Embryonic facial prominence (tissue), 1 donor: Measurements from ENCODE around the gene CSPG4.
"Not testable (repeated sequence)": the region's sequence is repeated elsewhere in the genome, so short reads cannot be mapped to it uniquely, and the experiment has no call there.

ENCODE experiments used
- DNase-seq: peaks from one replicate; pipeline ENCODE4 v3.0.0-alpha.2; 2016; ENCODE audit errors: extremely low spot score

Gene CSPG4

DNA sequence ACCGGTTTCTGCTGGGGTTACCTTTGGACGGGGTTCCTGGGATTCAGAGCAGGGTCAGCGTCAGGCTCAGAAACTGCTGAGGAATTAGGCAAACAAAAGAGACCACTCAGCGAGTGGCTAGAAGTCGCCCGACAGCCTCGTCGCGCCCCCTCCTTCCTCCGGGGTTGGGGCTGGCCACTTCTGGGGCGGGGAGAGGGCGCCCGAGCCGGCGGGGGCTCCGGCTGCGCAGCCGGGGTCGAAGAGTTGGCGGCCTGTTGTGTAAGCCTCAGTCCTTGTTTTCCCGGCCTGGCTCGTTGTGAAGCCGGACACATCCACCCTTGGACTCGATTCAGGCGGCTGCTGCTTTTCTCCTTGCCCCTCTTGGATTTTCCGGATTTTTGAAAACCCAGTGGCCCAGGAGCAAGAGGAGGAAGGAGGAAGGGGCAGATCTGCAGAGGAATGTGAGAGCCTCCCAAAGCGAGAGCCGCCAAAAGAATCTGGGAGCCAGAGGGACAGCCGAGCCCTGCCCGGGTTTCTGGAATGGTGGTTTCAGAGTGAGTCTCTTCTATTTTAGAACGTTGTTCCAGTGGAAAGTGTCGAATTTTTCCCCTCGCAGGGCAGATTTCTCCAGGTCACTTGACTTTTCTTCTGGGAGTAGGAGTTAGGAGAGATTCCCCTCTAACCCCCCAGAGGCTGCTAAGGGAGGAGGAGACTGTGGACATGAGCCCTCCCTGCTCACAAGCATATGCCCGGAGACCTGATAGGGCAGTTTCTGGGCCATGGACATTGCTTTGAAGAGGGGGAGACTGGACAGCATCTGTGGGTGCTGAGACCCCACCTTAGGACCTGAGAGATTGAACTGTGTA lies 64.3 kb downstream of the CSPG4 start:
- DNase-seq: no peak

DNA sequence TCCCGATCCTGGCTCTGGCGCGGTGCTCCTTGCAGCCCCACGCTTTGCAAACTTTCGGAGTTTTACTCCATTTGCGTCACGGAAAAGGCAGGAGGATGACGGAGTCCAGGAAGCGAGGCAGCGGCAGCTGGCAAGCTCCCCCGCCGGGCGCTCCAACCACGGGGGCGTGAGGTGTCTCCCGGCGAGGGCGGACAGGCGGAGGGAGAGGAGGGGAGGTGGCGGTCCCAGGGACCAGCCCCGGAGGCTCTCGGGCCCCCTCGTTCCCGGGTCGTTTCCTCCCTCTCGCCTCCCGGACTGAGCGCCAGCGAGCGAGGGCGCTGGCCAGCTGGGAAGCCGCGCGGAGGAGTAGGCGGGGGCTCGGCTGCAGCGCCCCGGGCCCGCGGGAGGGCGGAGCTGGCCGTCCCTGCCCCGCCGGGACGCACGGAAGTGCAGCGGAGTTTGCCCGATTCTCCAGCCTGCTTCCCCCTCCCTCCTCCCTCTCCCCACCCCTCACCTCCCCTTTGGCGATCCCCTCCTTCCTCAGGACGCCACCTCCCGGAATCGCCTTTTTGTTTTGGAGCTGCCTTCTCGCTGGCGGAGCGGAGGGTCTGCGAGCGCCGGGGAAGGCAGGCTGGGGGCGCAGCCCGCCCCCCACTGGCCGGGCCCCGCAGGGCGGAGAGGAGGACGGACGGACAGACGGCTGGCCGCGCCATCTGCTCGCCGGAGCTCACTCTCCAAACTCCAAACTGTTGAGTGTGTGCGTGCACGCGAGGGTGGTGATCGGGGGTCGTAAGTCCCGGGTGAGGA lies 65.1 kb downstream of the CSPG4 start, which contains the start of gene SNX33:
Gene SNX33 (plus strand): TSS at position 543 of the 786 bp plus-strand sequence. CDS start 1,191 bp downstream, outside the sequence.
- peak; percentile 74 for DNase-seq

- DNase-seq: no peak
These were observed 65.7 kb downstream of the CSPG4 start for GRCh38 chr15:75646944-75647364.

DNA sequence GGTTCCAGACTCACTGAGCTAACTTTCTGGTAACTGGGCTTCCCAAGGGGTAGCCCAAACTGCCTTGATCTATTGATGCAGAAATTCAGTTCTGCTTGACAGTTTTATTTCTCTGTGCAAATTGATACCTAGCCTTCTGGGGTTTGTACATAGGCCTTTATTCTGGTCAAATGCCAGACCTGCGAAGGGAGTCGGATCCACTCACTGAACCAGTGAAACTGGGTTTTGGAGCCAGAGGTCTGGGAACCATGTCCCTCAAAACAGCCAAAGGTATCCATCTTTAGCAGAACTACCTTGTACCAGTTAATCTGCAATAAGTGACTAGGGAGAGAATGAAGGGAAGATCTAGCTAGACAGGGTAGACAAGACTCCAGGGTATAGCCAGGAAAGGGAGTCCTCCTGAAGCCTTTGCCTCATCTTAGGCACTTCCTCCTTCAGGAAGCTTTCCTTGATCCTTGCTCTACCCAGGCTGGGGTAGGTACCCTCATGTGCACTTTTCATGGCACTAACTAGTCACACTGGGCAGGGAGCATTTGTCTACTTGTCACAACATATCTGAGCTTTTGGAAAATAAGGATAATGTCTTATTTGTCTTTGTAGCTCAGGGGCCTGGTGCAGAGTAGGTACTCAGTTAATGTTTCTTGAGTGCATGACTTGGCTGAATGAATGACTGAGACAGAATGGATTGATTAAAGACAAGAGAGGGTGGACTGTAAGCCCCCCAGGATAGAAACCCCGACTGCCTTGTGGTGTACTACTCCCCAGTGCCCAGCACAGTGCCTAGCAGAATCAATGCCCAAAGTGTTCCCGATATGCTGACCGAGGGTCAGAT lies 66.3 kb downstream of the CSPG4 start:
- no peak for DNase-seq

DNA sequence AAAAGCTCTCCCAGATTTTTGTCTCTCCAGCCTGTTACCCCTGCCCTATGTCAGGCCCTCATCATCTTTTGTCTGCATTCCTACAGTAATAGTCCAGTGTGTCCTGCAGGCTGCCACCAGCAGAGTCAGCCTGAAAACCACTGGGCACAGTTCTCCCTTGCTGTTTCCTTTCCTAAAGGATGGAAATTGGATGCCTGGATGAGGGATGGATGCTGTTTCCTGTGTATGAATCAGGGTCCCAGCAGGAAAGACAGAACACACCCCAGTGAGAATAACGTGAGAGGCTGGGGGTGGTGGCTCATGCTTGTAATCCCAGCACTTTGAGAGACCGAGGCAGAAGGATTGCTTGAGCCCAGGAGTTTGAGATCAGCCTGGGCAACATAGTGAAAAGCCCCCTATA lies 68.3 kb downstream of the CSPG4 start:
- DNase-seq: no peak

- DNase-seq: no peak
These were observed 71.0 kb downstream of the CSPG4 start for GRCh38 chr15:75641603-75642002.

- no peak for DNase-seq
These were observed 71.5 kb downstream of the CSPG4 start for GRCh38 chr15:75641179-75641503.

GRCh38 chr15:75640483-75641178 lies 72.0 kb downstream of the CSPG4 start:
- no peak for DNase-seq

DNA sequence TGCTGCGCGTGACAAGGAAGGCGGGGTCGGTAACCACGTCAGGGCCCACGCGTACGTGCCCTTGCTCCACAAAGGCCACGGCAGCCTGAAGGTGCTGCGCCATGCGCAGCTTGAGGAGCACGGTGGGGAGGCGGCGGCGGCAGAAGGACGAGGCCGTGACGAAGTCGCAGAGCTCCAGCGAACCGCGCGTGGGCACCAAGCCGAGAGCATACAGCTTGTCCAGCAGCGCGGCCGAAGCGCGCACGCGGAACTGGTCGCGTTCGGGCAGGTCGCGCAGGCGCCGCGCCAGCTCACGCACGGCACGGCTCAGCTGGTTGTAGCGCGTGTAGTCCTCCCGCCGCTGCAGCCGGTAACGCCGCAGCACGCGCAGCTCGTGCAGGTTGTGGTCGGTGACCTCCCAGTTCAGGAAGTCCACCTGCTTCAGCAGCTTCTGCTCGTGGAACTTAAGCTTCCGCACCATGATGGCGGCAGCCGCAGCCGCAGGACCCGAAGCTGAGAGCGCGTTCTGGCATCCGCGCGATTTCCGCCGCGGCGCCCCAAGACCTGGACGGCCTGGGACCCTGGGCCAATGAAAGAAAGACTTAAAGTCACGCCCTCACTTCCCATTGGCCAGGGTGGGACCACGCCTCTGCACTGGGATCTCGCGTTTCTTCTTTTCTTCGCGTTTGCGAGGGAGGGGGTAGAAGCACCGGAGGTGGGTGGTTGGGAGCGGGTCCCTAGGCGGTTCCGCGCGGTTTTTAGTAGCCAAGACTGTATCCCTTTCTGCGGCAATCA lies 72.8 kb downstream of the CSPG4 start, which contains the start of gene IMP3:
Gene IMP3 (minus strand): TSS at position 516 of the 774 bp plus-strand sequence. CDS start 56 bp downstream, at position 460.
- DNase-seq: peak; percentile 93

- DNase-seq: no peak
These were observed 73.4 kb downstream of the CSPG4 start for GRCh38 chr15:75639191-75639708.

DNA sequence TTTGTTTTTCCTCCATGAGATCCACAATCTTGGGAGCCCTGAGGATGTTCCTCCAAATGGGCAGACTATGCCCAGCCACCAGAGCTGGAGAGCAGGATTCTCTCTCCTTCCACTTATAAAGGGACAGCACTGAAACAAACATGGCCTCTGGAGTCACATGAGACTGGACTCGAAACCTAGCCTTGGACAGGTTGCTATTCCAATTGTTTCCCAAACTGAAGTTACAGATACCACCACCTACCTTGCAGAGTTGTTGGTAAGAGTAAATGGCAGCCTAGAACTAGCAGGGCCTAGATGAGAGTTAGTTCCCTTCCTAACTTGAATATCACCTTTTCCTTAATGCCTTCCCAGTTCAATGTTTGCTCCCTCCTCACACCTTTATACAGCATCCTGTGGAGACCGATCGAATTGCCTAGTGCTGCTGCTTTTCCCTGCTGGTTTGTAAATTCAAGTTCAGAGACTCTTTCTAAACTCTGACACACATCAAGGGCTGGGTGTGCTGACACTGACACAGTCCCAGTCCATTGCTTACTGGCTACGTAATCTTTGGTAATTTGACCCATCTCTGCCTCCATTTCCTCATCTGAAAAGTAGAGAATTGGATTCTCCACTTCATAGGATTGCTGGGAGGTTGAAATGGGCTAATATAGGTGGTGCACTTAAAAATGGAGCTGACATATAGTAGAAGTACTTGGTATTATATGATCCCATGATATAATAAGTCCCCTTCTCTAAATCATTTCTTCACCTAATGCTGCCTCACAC lies 75.2 kb downstream of the CSPG4 start:
- DNase-seq: no peak

GRCh38 chr15:75636026-75636425 lies 76.6 kb downstream of the CSPG4 start:
- no peak for DNase-seq

GRCh38 chr15:75633922-75634321 lies 78.7 kb downstream of the CSPG4 start:
- not testable (repeated sequence) for DNase-seq

DNA sequence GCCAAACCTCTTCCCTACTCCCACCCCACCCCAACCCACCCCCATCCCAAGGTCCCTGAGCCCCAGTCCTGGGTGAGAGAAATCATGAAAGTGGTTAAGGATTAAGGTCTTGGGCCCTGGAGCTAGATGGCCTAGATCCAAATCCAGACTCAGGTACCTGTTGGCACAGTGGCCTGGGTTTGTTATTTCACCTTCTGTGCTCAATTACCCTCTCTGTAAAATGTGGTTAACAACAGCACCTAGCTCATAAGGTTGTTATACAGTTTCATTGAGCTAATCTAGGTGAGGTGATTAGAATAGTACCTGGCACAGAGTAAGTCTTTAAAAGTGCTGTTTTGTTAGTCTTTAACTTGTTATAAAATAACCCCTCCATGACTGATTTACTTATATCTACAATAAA lies 80.7 kb downstream of the CSPG4 start:
- DNase-seq: no peak

GRCh38 chr15:75625542-75626347 lies 86.9 kb downstream of the CSPG4 start, which contains the start of gene SNUPN:
SNUPN (minus strand) TSS chr15:75625725; CDS start chr15:75621051, 4,674 bp downstream.
- DNase-seq: peak; percentile 90
